Measurements from ENCODE around the gene RAI14.
"Not testable (repeated sequence)": the region's sequence is repeated elsewhere in the genome, so short reads cannot be mapped to it uniquely, and the experiment has no call there.

RAI14 gene

DNA sequence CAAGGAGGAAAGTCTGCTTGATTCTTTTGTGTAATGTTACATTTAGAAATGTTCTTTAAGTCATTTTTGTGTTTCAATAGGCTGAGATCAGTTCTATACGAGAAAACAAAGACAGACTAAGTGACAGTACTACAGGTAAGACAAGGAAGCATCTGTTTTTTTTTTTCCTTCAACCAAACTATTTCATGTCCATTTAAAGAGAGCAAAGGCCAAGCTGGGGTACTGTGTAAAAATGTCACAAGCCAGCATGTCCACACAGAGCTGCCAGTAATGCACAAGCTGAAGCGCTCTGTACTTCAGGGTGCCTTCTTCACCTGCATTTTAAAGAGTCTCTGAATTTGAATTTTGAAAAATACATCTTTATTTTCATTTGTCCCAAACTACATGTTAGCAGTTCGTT, 162.6 kb downstream of the RAI14 start:
- no peak for DNase-seq (ENCODE audit: low spot score)

DNA sequence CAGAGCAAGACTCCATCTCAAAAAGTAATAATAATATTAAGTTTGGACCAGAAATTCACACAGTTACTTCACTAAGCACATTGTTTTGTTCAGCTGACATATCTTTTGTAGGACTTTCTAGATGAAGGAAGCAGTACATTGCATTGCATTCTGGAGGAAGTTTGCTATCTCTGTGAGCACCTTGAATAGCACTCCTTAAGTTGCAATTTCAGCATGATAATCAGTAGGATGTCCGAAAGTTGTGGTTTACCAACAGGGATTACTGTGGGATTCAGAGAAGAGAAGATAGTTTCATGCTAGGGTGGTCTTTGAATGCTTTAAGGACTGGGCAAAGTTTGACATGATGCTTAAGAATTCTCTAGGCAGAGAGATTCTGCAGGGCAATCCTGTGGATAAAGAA, 164.5 kb downstream of the RAI14 start:
- no peak for DNase-seq (ENCODE audit: low spot score)

DNA sequence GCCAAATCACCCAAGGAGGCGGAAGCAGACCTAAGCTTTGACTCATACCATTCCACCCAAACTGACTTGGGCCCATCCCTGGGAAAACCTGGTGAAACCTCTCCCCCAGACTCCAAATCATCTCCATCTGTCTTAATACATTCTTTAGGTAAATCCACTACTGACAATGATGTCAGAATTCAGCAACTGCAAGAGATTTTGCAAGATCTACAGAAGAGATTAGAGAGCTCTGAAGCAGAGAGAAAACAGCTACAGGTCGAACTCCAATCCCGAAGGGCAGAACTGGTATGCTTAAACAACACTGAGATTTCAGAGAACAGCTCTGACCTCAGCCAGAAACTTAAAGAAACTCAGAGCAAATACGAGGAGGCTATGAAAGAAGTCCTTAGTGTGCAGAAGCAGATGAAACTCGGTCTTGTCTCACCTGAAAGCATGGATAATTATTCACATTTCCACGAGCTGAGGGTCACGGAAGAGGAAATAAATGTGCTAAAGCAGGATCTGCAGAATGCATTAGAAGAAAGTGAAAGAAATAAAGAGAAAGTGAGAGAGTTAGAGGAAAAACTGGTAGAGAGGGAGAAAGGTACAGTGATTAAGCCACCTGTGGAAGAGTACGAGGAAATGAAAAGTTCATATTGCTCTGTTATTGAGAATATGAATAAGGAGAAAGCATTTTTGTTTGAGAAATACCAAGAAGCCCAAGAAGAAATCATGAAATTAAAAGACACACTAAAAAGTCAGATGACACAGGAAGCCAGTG, 167.0 kb downstream of the RAI14 start:
- no peak for DNase-seq (ENCODE audit: low spot score)

DNA sequence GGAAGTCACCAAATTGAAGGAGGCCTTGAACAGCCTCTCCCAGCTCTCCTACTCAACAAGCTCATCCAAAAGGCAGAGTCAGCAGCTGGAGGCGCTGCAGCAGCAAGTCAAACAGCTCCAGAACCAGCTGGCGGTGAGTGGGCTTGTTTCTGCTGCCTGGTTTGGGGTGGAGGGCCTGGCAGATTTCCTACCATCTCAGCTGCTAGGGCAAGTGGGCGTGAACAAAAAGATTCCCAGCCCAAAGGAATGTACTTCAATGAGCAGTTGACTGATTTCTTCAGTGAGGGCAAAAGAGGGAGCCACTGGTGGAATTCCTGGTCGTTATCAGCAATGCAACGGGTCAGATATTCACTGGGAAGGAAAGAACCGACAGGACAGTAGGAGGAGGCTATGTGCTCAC, 170.2 kb downstream of the RAI14 start:
- no peak for DNase-seq (ENCODE audit: low spot score)

DNA sequence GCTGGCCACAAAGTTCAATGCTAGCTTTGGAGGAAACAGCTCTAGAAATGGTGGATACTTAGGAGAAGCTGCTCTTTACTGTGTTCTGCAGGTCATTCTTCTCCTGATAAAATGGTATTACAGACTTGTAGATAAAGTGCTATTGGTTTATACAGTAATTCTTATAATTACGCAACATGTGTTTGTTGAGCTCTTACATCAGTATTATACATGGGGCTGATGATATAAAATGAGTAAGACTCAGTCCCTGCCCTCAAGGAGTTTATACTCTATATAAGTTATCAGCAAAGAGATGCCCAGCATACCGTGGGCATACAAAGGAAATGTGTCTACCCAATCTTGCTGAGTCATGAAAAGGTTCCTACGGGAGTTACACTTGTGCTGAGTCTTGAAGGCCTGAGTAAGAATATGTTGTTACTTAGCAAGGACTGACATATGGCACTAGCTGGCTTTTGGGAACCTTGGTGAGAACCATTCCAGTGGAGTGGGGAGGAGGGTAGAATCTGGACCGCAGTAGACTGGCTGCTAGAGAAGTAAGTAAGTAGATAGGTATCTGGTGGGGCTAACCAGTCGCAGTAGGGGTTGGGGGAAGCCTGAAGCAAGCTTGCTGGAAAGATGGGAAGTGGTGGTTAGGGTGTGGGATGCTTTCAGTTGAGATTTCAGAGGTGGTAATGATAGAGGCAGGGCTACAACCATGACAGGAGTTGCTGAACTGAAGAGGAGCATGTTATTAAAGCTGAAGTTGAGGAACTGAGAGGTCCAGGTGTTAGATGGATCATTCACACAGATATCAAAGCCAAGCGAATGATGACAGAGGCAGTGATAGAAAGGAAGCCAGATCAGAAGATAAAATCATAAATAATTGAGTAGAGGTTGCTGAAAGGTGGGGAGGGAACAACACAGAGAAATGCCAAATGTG, 171.7 kb downstream of the RAI14 start:
- DNase-seq (ENCODE audit: low spot score) = no peak

DNA sequence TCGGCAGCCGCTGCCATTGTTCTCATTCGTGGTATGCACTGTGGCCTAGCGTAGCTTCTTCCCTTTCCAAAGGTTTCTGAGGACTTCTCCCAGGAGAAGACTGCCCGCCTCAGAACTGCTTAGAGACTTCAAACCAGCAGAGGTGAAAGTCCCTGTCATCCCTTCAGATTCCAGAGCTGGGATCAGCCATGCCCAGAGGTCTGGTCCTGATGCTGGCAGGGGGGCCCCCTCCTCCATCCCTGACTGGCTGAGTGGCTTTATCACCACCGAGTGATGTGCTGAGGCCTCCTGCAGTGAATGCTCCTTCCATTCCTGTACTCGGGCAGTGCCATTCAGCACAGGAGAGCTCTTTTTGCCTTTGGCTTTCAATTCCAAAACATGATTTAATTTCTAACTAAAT, 174.7 kb downstream of the RAI14 start:
- DNase-seq (ENCODE audit: low spot score) = not testable (repeated sequence)

DNA sequence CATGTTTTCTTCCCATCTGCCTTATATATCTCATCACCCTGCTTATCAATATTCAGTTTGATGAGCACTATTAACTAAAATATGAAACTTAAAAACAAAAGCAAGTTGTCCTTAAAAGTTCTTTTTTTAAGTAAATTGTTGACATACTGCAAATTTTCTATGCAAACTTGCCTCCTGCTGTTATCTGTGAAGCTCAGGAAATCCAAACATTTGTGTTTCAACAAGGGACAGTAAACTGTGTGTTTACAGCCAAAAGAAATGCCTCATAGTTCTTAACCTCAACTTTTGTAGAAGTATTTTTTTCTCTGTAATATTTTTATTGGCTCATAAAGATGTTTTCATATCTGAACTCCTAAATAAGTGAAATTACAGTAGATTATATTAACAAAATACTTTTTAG, 175.2 kb downstream of the RAI14 start:
- DNase-seq (ENCODE audit: low spot score) = no peak

DNA sequence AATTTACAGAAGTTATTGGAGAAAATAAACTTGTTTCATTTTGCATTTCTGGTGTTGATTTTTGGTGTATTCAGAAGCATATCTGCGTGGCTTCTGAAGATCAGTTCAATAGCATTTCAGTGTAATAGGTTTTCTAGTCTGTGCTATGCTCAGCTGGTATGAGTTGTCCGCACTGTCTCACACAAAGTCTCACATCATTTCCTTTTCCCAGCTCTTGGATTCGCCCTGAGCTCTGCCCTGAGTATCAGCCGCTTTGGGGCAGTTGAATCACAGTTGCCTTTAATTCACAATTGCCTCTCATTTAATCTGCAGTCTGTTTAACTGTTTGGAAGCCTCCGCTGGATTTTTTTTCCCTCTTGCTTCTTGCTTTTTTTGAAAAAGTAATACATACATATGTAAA, 176.4 kb downstream of the RAI14 start:
- DNase-seq (ENCODE audit: low spot score) = no peak

DNA sequence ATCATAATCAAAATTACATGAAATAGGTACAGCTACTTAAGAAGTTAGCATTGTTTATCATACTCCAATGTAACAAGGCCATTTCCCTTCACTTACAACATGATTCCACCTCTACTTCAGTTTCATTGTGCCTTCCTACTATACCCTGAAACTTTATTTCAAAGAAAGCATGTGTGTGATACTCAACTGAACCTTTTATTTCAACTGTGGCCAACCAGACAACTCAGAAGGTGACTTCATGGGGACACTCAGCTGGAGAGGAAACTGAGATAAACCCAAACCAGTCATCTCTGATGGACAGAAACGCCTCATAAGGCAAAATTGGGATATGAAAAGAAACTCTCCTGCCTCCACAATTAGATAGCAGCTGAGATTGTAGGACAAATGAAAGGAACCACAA, 177.0 kb downstream of the RAI14 start:
- DNase-seq (ENCODE audit: low spot score) = no peak

DNA sequence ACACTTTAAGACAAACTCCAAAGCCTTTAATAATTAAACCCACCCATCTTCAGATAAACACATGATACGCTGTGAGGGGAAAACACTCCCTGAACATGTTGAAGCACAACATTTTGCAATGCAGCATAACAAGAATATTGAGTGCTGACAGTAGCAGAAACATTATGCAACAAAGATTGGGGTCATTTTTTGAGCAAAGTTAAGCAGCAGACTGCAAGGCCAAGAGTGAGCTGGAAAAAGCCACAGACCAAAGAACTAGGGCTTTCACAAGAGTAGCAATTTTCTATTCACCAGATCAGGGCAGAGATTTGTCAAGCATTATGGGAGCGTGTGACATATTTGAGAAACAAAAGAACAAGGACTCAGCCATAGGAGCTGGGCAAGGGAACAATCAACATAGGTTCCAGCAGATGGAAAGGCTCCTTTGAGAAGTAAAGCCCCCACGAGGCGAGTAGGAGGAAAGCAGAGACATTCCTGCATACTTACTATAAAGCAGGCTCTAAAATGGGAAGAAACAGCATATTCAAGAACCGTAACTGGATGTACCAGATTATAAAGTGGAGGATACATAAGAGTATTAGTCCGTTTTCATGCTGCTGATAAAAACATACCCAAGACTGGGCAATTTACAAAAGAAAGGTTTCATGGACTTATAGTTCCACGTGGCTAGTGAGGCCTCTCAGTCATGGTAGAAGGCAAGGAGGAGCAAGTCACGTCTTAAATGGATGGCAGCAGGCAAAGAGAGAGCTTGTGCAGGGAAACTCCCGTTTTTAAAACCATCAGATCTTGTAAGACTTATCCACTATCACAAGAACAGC, 178.1 kb downstream of the RAI14 start:
- no peak for DNase-seq (ENCODE audit: low spot score)

DNA sequence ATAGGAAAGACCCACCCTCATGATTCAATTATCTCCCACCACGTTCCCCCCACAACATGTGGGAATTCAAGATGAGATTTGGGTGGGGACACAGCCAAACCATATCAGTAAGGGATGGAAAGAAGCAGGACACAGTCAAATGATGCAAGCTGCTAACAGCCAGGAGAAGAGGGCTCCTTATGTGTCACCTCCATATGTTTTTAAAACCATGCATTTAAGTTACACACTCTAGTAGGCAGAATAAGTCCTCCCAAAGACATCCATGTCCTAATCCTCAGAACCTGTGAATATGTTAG, 178.6 kb downstream of the RAI14 start:
- no peak for DNase-seq (ENCODE audit: low spot score)

DNA sequence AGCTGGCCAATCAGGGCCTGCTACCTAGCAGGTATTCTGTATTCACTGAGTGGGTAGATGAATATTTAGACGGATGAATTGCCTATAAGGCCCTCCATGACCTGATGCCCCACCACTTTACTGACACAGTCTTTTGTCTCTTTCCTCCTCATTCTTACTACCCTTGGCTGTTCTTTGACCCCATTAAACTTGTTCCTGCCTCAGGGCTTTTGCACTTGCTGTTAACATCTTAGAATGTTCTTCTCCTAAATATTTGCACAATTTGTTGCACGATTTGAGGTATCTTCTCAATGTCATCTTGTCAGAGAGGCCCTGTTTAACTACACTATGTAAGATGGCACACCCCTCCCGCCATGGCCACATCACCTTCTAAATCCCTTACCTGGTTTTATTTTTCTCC, 179.5 kb downstream of the RAI14 start:
- no peak for DNase-seq (ENCODE audit: low spot score)

DNA sequence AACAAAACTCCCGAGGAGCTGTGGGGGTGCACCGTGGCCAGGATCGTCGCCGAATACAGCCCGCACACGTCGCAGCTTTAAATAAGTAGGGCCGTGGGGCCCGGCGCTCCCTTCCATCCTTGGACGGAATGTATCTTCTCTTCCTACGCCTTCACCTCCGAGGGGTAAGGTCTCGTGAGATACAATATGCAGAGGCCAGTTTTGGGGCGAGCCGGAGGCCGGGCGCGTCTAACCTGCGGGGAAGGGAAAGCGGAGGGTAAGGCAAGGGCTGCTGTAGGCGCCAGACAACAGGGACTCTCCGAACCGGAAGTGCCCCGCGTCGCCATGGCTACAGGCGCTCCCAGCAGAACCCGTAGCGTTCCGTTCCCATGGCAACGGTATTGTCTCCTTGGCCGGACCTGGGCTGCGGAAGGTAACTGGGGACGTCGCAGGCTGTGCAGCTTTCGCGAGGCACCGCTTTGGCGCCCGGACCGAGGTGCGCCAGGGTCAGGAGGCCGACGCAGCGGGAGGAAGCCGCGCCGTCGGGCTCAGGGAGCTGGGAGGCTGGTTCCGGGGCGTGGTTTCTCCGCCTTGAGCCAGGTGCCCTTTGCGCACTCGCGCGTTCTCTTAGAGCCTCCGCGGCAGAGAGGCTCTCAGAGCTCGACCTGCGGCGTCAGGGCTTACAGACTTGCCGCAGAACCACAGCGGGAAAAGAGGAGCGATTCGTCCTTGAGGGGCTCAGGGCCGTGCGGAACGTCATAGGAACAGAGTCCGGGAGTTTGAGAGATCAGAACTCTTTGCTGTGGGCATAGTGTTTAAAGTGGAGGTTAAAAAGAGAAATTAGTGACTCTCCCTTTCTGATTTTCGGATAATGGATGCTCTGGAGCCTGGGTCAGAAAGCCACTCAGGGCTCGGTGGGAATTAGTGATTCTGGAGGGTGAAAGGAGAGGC, 182.9 kb downstream of the RAI14 start, which contains the start of gene TTC23L:
Gene TTC23L (plus strand): TSS at position 380 of the 930 bp plus-strand sequence. CDS start 1,508 bp downstream, outside the sequence.
- peak; percentile 89 for DNase-seq (ENCODE audit: low spot score)

DNA sequence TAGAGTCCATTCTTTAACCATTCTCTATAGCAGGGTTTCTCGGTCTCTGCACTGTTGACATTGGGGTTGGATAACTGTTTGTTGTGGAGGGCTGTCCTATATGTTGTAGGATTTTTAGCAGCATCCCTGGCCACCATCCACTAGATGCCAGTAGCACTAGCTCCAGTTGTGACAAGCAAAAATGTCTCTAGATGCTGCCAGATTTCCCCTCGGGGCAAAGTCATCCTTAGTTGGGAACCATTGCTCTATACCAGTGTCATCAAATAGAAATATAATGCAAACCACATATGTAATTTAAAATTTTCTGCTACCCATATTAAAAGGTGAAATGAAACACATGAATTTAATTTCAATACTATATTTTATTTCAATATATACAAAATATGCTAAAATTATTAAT, 185.7 kb downstream of the RAI14 start:
- no peak for DNase-seq (ENCODE audit: low spot score)

DNA sequence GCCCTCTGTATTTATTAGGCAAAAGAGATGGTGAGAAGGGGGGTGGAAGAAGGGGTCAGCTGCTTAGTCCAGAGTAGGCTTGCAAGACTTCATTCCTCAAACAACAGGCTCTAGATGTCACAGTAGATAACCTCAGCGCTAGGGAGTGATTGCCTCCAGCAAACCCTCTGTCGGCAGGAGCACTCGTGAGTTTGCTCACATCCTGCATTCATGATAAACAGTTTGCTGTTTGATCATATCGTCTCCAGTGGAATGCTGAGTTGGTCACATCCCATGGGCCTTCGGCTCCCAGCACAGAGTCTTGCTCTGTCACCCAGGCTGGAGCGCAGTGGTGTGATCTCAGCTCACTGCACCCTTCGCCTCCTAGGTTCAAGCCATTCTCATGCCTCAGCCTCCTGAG, 186.4 kb downstream of the RAI14 start:
- DNase-seq (ENCODE audit: low spot score) = peak; percentile 11

DNA sequence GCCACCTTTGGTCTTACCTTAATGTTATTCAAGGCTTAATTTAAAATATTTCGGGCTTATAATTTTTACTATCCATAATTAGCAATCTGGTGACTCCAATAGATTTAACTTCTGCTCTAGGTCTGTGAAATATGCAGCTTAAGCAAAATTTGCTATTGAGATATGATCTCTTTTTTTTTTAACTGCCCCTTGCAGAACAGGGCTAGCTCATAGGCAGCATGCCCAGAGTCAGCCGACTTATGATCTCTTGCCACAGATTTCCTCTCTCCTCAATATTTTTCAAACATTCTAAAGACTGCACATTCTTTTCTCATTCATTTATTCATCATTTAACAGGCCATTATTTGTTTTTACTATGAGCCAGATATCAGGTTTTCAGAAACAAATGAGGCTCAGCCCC, 187.4 kb downstream of the RAI14 start:
- DNase-seq (ENCODE audit: low spot score) = no peak

DNA sequence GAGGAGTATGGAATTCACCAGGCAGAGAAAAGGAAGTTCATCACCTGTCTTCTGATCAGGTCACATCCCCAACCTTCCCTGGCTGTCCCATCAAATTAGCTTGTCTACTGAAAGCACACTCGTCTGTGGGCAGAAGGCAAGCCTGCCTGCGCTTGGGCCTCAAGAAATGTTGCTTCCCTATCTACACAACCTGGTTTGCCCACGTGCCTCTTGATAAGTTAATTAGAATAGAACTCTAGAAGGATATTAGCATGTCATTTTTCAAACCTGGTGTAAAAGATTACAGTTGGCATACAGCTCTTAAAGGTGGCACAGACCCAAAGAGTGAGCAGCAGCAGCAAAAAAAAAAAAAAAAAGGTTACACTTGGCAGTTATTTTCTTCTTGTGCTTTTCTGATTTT, 188.0 kb downstream of the RAI14 start:
- no peak for DNase-seq (ENCODE audit: low spot score)

DNA sequence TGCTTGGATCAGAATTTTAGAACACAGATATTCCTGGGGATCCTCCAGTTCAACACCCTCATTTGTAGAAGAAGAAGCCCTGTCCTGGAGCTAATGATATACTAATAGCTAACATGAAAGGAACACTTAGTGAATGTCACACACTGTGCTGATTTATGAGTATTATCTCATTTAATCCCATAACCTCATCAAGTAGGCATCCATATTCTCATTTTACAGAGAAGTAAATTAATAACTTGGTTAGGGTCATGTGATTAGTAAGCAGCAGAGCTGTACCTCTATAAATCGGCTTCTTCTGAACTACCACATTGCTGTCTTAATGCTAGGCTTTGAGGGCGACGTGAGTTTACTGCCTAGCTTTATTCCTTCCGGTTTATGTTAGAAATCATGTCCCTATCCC, 188.9 kb downstream of the RAI14 start:
- no peak for DNase-seq (ENCODE audit: low spot score)

DNA sequence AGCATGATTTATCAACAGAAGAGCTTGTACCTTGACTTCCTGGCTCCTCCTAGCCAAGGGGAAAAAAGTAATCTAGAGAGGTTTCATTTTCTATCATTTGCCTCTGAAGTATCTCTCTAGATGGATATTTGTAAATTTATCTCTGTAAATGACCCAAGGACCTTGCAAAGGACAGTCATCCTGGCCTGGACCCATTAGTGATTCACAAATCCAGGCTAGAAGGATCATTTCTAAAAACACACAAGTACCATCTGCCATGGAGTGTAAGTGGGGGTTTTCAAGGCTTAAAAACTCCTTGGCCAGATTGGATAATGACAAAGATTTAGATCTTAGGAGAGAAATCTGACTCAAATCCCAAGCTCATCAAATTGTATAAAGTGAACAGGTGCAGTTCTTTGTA, 190.9 kb downstream of the RAI14 start:
- no peak for DNase-seq (ENCODE audit: low spot score)

DNA sequence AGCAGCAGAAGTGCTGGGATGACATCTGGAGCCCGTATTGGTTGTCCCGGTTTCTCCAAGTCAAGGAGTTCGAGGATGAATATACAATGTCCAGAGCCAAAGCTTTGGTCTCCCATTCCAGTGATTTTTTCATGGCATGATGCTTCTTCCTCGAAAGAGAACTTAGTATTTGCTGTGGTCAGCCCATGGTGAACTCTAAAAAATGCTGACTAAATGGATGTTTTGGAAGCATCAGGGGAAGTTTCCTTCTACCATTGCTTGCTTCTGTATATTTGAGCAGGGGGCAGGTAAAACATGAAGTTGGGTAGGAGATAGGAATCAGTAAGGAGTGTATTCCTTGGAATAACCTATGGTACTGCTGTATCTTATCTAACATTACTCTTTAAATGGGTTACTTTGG, 191.4 kb downstream of the RAI14 start:
- DNase-seq (ENCODE audit: low spot score) = no peak

DNA sequence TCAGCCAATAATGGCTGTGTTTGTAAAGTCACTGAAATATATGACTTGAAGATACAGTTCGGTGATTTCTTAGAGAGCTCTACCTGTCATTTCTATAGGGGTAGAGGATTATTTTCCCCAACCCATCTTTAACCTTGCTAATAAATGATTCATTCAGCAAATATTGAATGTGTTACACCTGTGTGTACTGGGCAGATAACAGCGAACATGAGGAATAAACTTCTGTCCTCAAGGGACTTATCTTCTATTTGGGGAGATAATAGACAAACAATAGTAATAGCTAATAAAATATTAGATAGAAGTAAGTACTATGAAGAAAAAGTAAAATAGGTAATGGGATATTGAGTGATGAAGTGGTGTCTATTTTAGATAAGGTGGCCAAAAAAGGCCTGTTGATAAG, 192.1 kb downstream of the RAI14 start:
- DNase-seq (ENCODE audit: low spot score) = no peak

Data from SK-N-DZ (cell line).